T47D (cell line): ENCODE data around the gene MORC2.

Experiments used
- DNase-seq, 2 experiments: peaks; one replicate each; pipeline versions ENCODE4 v3.0.0 to v3.0.0-alpha.2; 2011 to 2012; ENCODE audit warnings: low read depth in 1 of 2, low spot score in 1 of 2
- JUND ChIP-seq: IDR thresholded peaks from 2 replicates; pipeline ENCODE4 v1.6.1; 2012; ENCODE audit warnings: low read depth
- in situ Hi-C: cut with HindIII; loops from 2 replicates; pipeline ENCODE4 v1.10.0; 2016; ENCODE audit warnings: low sequenced_read_pairs, low pct_unique_long_range_greater_than_20kb

MORC2 gene

DNA sequence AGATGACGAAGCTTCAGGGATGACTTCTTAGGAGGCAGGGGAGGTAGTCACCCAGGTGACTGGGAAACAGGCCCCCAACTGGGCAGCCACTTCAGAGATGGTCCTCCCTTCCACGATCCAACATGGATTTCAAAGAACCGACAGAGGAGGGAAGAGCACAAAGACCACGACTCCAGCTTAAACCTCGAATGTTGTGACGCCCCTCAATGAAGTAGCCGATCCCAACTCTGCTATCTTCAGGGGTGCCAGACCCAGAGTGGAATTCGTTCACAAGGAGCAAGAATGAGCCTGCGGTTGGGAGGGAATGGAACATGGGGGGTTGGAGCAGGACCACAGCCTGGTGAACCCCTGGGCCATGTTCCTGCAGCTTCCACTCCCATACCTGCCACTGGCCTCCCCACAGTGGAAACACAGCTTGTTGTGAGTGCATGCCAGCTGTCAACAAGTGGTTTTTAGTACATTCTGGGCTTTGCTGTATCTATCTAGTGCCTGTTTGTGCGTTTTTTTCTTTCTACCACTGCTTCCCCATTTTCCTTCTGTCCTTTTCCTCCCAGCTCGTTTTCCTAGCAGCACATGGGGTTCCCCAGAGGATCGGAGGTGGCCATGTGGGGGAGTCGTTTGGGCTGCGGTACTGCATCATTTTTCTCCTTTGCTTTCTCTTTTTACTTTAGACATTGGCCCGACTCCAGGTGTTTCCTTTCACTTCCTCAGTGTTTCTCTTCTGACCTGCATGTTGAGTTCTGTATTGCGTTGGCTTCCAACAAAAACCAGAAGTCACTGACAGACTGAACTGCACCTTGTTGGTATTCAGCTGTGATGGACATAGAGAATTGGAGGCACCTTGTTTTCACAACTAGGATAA lies 65.8 kb downstream of the MORC2 start:
- no peak for DNase-seq
- in situ Hi-C loops = no loop called here
- TF ChIP-seq JUND = no peak

GRCh38 chr22:30894371-30894740 lies 74.2 kb downstream of the MORC2 start:
- in situ Hi-C loops = no loop called here
- no peak for DNase-seq
- no peak for TF ChIP-seq JUND

DNA sequence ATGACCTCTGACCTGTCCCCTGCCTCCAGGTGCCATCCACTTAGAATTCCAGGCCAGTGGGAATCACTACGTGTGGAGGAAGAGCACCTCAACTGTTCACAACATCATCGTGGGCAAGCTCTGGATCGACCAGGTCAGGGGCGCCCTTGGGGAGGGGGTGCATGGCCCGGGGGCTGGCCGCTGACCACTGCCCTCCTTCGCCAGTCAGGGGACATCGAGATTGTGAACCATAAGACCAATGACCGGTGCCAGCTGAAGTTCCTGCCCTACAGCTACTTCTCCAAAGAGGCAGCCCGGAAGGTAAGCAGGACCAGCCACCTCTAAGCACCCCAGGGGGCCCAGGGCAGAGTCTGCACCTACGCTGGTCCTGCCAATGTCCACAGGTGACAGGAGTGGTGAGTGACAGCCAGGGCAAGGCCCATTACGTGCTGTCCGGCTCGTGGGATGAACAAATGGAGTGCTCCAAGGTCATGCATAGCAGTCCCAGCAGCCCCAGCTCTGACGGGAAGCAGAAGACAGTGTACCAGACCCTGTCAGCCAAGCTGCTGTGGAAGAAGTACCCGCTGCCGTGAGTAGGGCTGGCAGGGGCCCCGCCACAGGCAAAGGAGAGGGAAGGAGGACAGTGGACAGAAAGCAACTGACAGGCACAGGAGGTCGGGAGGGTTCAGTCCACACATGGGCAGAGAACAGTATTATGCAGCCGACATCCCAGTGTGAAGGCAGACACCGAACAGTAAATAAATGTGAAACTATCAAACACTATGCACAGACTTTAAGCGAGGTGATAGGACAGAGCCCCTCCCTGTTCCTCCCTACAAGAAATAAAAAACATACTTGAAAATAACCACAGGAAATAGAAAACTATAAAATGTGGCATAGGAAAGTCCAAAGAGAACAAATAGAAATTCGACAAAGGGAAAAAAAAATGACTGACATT lies 74.9 kb downstream of the MORC2 start:
- in situ Hi-C loops = no loop called here
- no peak for TF ChIP-seq JUND
- no peak for DNase-seq

DNA sequence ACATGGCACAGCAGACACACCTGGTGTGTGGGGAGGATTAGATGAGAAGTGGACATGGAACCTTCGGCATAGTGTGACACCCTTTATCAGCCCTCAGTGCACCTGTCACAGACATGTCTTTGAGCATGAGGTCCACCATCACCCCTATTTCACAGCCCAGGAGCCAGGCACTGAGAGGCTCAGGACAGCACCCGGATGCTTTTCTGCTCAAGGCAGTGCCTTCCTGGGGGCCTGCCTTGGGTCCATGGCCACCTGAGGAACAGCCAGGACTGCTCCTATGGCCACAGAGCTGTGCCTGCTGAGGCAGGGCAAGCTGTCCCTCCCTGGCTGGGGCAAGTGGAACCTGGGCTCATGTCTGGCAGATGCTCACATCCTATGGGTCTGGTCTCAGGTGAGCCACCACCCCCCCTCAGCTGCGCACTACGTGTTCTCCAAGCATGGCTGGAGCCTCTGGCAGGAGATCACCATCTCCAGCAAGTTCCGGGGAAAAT lies 75.8 kb downstream of the MORC2 start:
- in situ Hi-C loops = no loop called here
- DNase-seq = no peak
- no peak for TF ChIP-seq JUND

DNA sequence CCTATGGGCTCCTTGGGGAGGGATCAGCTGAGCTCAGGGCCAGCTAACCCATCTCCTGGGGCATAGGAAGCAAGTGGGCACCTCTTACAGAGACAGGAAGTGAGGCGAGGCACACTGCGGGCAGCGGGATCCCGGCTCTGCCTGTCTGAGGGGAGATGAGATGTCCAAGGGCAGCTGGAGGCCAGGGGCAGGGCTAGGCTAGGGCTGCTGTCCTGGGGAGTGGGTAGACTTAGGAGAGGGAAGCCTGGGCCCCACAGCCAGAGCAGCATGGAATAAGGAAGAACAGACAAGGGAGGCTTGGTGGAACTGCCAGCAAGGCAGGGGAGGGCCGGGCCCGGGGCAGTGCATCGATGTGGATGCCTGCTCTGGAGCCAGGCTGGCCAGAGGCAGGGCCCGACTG lies 76.3 kb downstream of the MORC2 start:
- DNase-seq = no peak
- TF ChIP-seq JUND = no peak
- in situ Hi-C loops = no loop called here

- no peak for DNase-seq
- no peak for TF ChIP-seq JUND
- in situ Hi-C loops = no loop called here
Measured at GRCh38 chr22:30891781-30892180, 76.8 kb downstream of the MORC2 start.

DNA sequence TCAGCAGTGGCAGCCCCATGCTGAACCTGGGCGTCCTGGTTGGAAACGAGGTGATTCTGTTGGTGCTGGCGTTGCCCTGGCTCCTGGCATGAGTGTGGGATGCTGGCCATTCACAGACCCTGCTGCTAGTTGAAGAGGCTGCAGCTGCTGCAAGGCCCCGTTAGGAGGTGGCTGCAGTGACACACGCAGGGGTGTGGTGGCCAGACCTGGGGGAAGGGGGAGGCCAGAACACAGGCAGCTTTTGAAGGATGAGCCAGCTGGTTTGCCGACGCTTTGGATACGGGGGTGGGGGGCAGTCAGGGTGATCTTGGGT lies 77.2 kb downstream of the MORC2 start:
- TF ChIP-seq JUND = no peak

DNA sequence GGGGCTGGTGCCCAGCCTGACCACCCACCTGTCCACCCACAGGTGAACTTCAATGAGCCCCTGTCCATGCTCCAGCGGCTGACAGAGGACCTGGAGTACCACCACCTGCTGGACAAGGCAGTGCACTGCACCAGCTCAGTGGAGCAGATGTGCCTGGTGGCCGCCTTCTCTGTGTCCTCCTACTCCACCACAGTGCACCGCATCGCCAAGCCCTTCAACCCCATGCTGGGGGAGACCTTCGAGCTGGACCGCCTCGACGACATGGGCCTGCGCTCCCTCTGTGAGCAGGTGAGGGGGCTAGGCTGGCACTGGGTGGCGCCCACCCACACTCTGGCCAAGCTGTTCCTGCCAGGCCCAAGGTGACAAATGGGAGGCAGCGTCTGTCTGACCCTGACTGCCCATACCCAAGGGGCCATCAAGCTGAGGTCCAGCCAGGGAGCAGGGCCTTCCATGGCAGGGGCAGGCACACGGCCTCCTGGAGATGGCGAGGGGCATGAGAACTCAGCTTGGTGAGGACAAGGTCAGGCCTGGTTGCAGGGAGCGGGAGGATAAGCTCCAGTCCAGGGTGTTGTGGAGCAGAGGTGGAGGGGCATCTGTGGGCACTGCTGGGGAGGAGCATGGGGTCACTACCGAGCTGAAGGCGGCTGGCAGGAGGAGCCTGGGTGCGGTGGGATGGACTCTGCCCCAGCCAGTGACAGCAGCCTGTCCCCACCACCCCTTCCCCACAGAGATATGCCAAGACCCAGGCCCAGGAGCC lies 77.7 kb downstream of the MORC2 start:
- no peak for TF ChIP-seq JUND
- peak; percentile 39 to 41 for DNase-seq
- in situ Hi-C loops = no loop called here

More for the DNA sequence above, 77.2 kb downstream of the MORC2 start:
- DNase-seq = no peak
- in situ Hi-C loops = no loop called here

DNA sequence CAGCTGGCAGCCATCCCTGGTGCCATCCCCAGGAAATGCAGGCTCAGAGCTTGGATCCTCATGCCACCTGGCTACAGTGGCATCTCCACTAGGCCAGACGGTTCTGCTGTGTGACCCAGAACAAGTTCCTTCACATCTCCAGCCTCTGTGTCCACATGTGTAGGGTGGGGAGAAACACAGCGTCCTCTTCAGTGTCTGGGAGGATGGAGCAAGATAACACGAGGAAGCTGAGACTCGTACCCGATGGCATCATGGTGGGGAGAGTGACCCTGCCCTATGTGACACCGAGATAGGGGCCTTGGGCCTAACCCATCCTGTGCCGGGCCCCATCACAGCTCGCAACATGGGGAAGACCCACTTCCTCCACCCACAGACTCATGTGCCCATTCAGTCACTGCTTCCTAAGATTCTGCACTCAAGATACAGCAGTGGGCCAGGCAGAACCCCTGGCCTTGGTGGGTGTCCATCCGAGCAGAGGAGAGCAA lies 78.5 kb downstream of the MORC2 start:
- in situ Hi-C loops = no loop called here
- DNase-seq = no peak
- no peak for TF ChIP-seq JUND

GRCh38 chr22:30889268-30889995 lies 79.1 kb downstream of the MORC2 start:
- in situ Hi-C loops = no loop called here
- no peak for TF ChIP-seq JUND
- DNase-seq = no peak

DNA sequence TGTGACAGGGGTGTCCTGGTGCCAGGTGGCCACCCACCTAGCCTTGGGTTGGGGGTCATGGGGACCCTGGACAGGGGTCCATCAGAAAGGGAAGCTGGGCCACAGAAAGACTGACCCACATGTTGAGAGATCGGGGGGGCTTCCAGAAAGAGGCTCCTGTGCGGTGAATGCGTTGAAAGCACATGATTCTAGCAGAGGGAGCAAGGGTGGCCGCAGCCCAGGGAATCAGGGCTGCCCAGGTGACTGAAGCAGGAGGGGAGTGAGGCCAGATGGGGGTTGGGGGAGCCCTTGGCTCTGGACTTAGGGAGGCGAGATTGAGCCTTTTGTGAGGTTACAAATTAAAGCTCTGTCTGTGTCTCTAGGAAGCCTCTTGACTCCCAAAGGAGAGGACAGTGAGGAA lies 80.7 kb downstream of the MORC2 start:
- DNase-seq = no peak
- no peak for TF ChIP-seq JUND
- in situ Hi-C loops = no loop called here

DNA sequence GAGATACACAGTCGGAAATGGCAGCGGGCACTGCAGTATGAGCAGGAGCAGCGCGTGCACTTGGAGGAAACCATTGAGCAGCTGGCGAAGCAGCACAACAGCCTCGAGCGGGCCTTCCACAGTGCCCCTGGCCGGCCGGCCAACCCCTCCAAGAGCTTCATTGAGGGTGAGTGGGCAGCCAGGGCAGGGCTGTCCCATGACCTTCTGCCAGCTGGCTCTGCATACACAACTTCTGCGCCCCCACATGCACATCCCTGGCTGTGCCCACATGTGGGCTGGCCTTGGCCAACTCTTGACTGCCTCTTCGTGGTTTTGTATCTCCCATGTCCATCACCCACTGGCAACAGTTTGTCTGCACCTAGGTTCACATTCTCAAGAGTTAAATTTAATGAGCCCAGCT lies 81.1 kb downstream of the MORC2 start:
- in situ Hi-C loops = no loop called here
- no peak for TF ChIP-seq JUND
- DNase-seq = no peak
